Activated CD8-positive, alpha-beta T cell treated with anti-CD3 and anti-CD28 coated beads for 36 hours (primary cell): Measurements from ENCODE around the gene DNAI1. TPM values are rescaled to one million over a fixed set of nuclear protein-coding genes. Genes with fewer than 3 reads are reported as not detected.

ENCODE experiments used
- ATAC-seq: fragments of 200-7000 bp; cut with Tn5 transposase; one replicate; pipeline ENCODE4 v1.10.0; 2021; ENCODE audit warnings: mild to moderate bottlenecking, moderate library complexity
- CTCF ChIA-PET: fragments of 350-600 bp; sonication (Branson Sonifier 250); formaldehyde crosslinking; loops from one replicate; lab custom pipeline; 2021; ENCODE audit warnings: antibody characterized with exemption; lab: Charles Lee
- POLR2A ChIA-PET: fragments of 350-600 bp; sonication (Branson Sonifier 250); formaldehyde crosslinking; loops from one replicate; lab custom pipeline; 2021; ENCODE audit warnings: antibody characterized with exemption; lab: Charles Lee
- DNase-seq: peaks from one replicate; pipeline ENCODE4 v3.0.0-alpha.2; 2020
- H3K27ac Mint-ChIP-seq: one replicate; pipeline ENCODE4 v1.8.0; 2021; ENCODE audit warnings: mild to moderate bottlenecking, mixed read lengths
- H3K27me3 Mint-ChIP-seq: one replicate; pipeline ENCODE4 v1.8.0; 2021; ENCODE audit warnings: mixed read lengths
- H3K36me3 Mint-ChIP-seq: one replicate; pipeline ENCODE4 v1.8.0; 2021; ENCODE audit warnings: low read depth, mixed read lengths
- H3K4me1 Mint-ChIP-seq: one replicate; pipeline ENCODE4 v1.8.0; 2021; ENCODE audit warnings: low read depth, mixed read lengths
- H3K4me3 Mint-ChIP-seq: one replicate; pipeline ENCODE4 v1.8.0; 2021; ENCODE audit warnings: mild to moderate bottlenecking, moderate library complexity, mixed read lengths
- H3K9me3 Mint-ChIP-seq: one replicate; pipeline ENCODE4 v1.8.0; 2021; ENCODE audit warnings: mixed read lengths
- CTCF ChIP-seq: fragments of 200-600 bp; IDR thresholded peaks from one replicate; pipeline ENCODE4 v1.8.0; 2022; ENCODE audit warnings: antibody characterized with exemption, mild to moderate bottlenecking
- intact Hi-C: fragments of 100-400 bp; cut with micrococcal nuclease; formaldehyde crosslinking; loops from one replicate; pipeline ENCODE4 v1.10.0; 2022
- total RNA-seq, 2 experiments: library from RNA; stranded (reverse); gene quantifications; one replicate each; pipeline ENCODE4 v1.2.3, GENCODE V29; 2021

DNAI1 gene
- total RNA-seq, 2 experiments from 2014 or later = 0.18 TPM; not detected in 1

GRCh38 chr9:34512131-34513078 lies 53.8 kb downstream of the DNAI1 start:
- CTCF ChIA-PET = interaction anchor here (1.4 to 6.0 kb wide), 3 partner anchors 79 to 108 kb away, joined by 4 to 21 read pairs (median 5); no protein-coding TSS in a partner anchor
- Mint-ChIP-seq H3K9me3 (no peaks in the 10 kb centered on the region), H3K27ac (no peak overlapping the region), H3K4me1 (no peaks in the 10 kb centered on the region), H3K36me3 (no peaks in the 10 kb centered on the region), H3K27me3 (no peaks in the 10 kb centered on the region), H3K4me3 (no peak overlapping the region)
- no peak for TF ChIP-seq CTCF
- DNase-seq (peak; percentile 23), ATAC-seq (peak; percentile 47)
- intact Hi-C loops = no loop called here
- POLR2A ChIA-PET = no interaction called here

GRCh38 chr9:34513567-34514214 lies 55.1 kb downstream of the DNAI1 start:
- H3K4me1 Mint-ChIP-seq = no peaks in the 10 kb centered on the region
- H3K36me3 Mint-ChIP-seq = no peaks in the 10 kb centered on the region
- TF ChIP-seq CTCF = no peak
- no peak for DNase-seq
- H3K4me3 Mint-ChIP-seq = no peak overlapping the region
- H3K9me3 Mint-ChIP-seq = no peaks in the 10 kb centered on the region
- ChIA-PET CTCF (interaction anchor here (0.6 to 6.0 kb wide), 4 partner anchors 13 to 110 kb away, joined by 3 to 21 read pairs (median 4); no protein-coding TSS in a partner anchor), POLR2A (no interaction called here)
- H3K27me3 Mint-ChIP-seq = no peaks in the 10 kb centered on the region
- no peak overlapping the region for H3K27ac Mint-ChIP-seq
- no peak for ATAC-seq
- intact Hi-C loops = no loop called here

GRCh38 chr9:34514401-34514800 lies 55.8 kb downstream of the DNAI1 start:
- ATAC-seq = no peak
- Mint-ChIP-seq H3K9me3 (no peaks in the 10 kb centered on the region), H3K27ac (no peak overlapping the region), H3K4me3 (no peak overlapping the region), H3K36me3 (no peaks in the 10 kb centered on the region), H3K27me3 (no peaks in the 10 kb centered on the region), H3K4me1 (no peaks in the 10 kb centered on the region)
- intact Hi-C loops = no loop called here
- DNase-seq = no peak
- CTCF ChIA-PET = interaction anchor here (0.6 to 6.0 kb wide), 2 partner anchors 34 to 110 kb away, joined by 3 to 21 read pairs; no protein-coding TSS in a partner anchor
- POLR2A ChIA-PET = no interaction called here
- no peak for TF ChIP-seq CTCF

- no peak overlapping the region for H3K27ac Mint-ChIP-seq
- H3K4me3 Mint-ChIP-seq = no peak overlapping the region
- no peaks in the 10 kb centered on the region for H3K27me3 Mint-ChIP-seq
- no peak for TF ChIP-seq CTCF
- DNase-seq (no peak), ATAC-seq (no peak)
- no peaks in the 10 kb centered on the region for H3K4me1 Mint-ChIP-seq
- POLR2A ChIA-PET = no interaction called here
- intact Hi-C loops = no loop called here
- H3K9me3 Mint-ChIP-seq = no peaks in the 10 kb centered on the region
- CTCF ChIA-PET = interaction anchor here (6.0 kb wide), 1 partner anchor 111 kb away, joined by 21 read pairs; no protein-coding TSS in a partner anchor
- H3K36me3 Mint-ChIP-seq = no peaks in the 10 kb centered on the region
These were observed 56.2 kb downstream of the DNAI1 start for GRCh38 chr9:34514816-34515215.

- Mint-ChIP-seq H3K27ac (no peak overlapping the region), H3K9me3 (no peaks in the 10 kb centered on the region), H3K4me3 (no peak overlapping the region), H3K36me3 (no peaks in the 10 kb centered on the region), H3K27me3 (no peaks in the 10 kb centered on the region), H3K4me1 (no peaks in the 10 kb centered on the region)
- no peak for TF ChIP-seq CTCF
- DNase-seq (no peak), ATAC-seq (no peak)
- POLR2A ChIA-PET = no interaction called here
- intact Hi-C loops = no loop called here
- CTCF ChIA-PET = no interaction called here
These were observed 57.4 kb downstream of the DNAI1 start for GRCh38 chr9:34515959-34516358.
